Measurements from ENCODE around the gene AUTS2.

AUTS2 gene

GRCh38 chr7:70458745-70459144 lies 860.5 kb downstream of the AUTS2 start:
- no peaks in the 10 kb centered on the region for H3K9me3 ChIP-seq (ENCODE audit: control insufficient read depth, insufficient read depth, low read depth, low read length)
- TF ChIP-seq ZNF626 (tag by site-specific recombination; IDR thresholded peaks at IDR 0.05) (no peak), ZSCAN18 (tag by site-specific recombination; IDR thresholded peaks at IDR 0.05) (no peak), ZNF664 (tag by site-specific recombination; IDR thresholded peaks at IDR 0.05) (no peak), HOXD13 (CRISPR knock-in tag; IDR thresholded peaks at IDR 0.05; ENCODE audit: borderline replicate concordance) (no peak), ZNF785 (tag by site-specific recombination; IDR thresholded peaks at IDR 0.05) (no peak), ZNF585B (tag by site-specific recombination; IDR thresholded peaks at IDR 0.05) (no peak)
- no peak overlapping the region for H3K4me3 ChIP-seq (ENCODE audit: low read depth, low read length)
- H3K4me1 ChIP-seq (ENCODE audit: control insufficient read depth, insufficient read depth, low read length), result peaks cover 4% of the 10 kb centered on the region
- CTCF ChIA-PET, result interaction anchor here (0.7 kb wide), 1 partner anchor 46 kb away, joined by 4 read pairs; no protein-coding TSS in a partner anchor
- POLR2A ChIA-PET, result no interaction called here
- H3K36me3 ChIP-seq (ENCODE audit: control insufficient read depth in 2 of 2, insufficient read depth in 1 of 2, low read length in 2 of 2), result no peaks in the 10 kb centered on the region
- no peak overlapping the region for H3K27ac ChIP-seq (ENCODE audit: extremely low read depth, low read depth, low read length)

- peaks cover 4% of the 10 kb centered on the region for H3K4me1 ChIP-seq (ENCODE audit: control insufficient read depth, insufficient read depth, low read length)
- no peak overlapping the region for H3K27ac ChIP-seq (ENCODE audit: extremely low read depth, low read depth, low read length)
- TF ChIP-seq ZNF629 (tag by site-specific recombination; IDR thresholded peaks at IDR 0.05) (no peak), ZNF596 (tag by site-specific recombination; IDR thresholded peaks at IDR 0.05) (no peak), ZNF48 (tag by site-specific recombination; IDR thresholded peaks at IDR 0.05) (no peak), ZNF777 (tag by site-specific recombination; IDR thresholded peaks at IDR 0.05; ENCODE audit: borderline replicate concordance) (no peak), ZNF214 (tag by site-specific recombination; IDR thresholded peaks at IDR 0.05; ENCODE audit: borderline replicate concordance) (no peak), ZNF580 (tag by site-specific recombination; IDR thresholded peaks at IDR 0.05) (no peak), ZBTB10 (tag by site-specific recombination; IDR thresholded peaks at IDR 0.05) (no peak), ZSCAN4 (tag by site-specific recombination; IDR thresholded peaks at IDR 0.05) (no peak), ZNF677 (tag by site-specific recombination; IDR thresholded peaks at IDR 0.05) (no peak), TCF7L2 (IDR thresholded peaks at IDR 0.05; ENCODE audit: borderline replicate concordance, low read depth, low read length) (no peak), ZNF184 (tag by site-specific recombination; IDR thresholded peaks at IDR 0.05) (no peak), REPIN1 (tag by site-specific recombination; IDR thresholded peaks at IDR 0.05; ENCODE audit: low read depth) (no peak), GLIS1 (tag by site-specific recombination; IDR thresholded peaks at IDR 0.05) (no peak), ZNF221 (tag by site-specific recombination; IDR thresholded peaks at IDR 0.05; ENCODE audit: borderline replicate concordance) (no peak), KLF16 (tag by site-specific recombination; IDR thresholded peaks at IDR 0.05) (no peak), ZNF704 (tag by site-specific recombination; IDR thresholded peaks at IDR 0.05) (no peak)
- H3K4me3 ChIP-seq (ENCODE audit: low read depth, low read length), result no peak overlapping the region
- no peaks in the 10 kb centered on the region for H3K9me3 ChIP-seq (ENCODE audit: control insufficient read depth, insufficient read depth, low read depth, low read length)
- ChIA-PET POLR2A (no interaction called here), CTCF (no interaction called here)
- no peaks in the 10 kb centered on the region for H3K36me3 ChIP-seq (ENCODE audit: control insufficient read depth in 2 of 2, insufficient read depth in 1 of 2, low read length in 2 of 2)
Measured at GRCh38 chr7:70459546-70459945, 861.3 kb downstream of the AUTS2 start.
